Kidney epithelial cell (primary cell): ENCODE results near the gene ACOX1. TPM values are rescaled to one million over a fixed set of nuclear protein-coding genes. Genes with fewer than 3 reads are reported as not detected.

Source experiments
- DNase-seq: peaks from one replicate; pipeline ENCODE4 v3.0.0-alpha.2; 2010; ENCODE audit warnings: low read depth
- H3K27me3 ChIP-seq: 2 replicates; pipeline ENCODE4 v1.6.0; 2011; ENCODE audit warnings: low read length; ENCODE audit not compliant: control insufficient read depth, insufficient read depth
- H3K36me3 ChIP-seq: 2 replicates; pipeline ENCODE4 v1.5.1; 2011; ENCODE audit warnings: low read length; ENCODE audit not compliant: control insufficient read depth, insufficient read depth
- H3K4me3 ChIP-seq: 2 replicates; pipeline ENCODE4 v1.5.1; 2011; ENCODE audit warnings: low read depth, mild to moderate bottlenecking, control low read depth, low read length
- total RNA-seq: library from RNA; depleted of rRNA; stranded (reverse); fragments of >200 nt; gene quantifications from 2 replicates; pipeline ENCODE4 v1.2.3, GENCODE V29; 2015
- TF ChIP-seq, protein P1 (sequence below): IDR thresholded peaks from 2 replicates; pipeline ENCODE4 v1.5.1; 2011; ENCODE audit warnings: mild to moderate bottlenecking, moderate library complexity, low read length, control low read depth, inconsistent platforms; ENCODE audit not compliant: insufficient read depth, poor library complexity, severe bottlenecking

ACOX1 gene
- total RNA-seq, 1 donor from 2014 or later: 41.1 TPM

DNA sequence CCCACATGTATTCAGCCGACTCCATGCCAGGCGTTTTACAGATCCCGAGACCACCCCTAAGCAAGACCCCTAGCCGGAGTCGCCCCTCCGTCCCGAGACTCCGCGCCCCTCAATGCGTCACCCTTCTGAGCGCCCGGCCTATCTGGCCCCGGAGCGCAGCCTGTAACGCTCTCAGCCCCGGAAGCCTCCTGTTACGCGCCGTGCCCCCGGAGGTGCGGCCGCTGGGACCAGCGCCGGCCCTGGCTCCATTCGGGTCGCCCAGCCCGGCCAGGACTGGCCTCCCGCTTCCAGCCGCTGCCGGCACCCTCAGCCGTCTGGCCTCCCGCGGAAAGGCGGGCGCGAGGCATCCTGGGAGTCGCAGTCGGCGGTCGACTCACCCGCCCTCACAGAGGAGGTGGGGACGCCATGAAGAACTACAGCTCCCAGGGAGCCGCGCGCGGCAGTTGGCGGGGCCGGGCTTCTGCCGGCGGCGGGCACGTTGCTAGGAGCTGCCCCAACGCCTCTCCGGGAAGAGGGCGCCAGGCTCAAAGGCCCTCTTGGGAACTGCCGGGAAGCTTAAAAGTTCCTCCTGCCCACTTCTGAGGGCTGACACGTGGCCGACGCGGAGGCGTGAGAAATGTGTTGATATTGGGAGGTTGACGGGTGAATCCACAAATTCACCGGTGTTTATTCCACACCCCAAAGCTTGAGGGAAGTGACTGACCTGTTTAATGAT, 38.1 kb downstream of the ACOX1 start, which contains the start of gene FBF1:
FBF1 (minus strand) TSS at position 316 of the 715 bp plus-strand sequence. CDS start 2,893 bp downstream, outside the sequence.
- peak; percentile 79 for DNase-seq
- TF ChIP-seq, protein P1, sequence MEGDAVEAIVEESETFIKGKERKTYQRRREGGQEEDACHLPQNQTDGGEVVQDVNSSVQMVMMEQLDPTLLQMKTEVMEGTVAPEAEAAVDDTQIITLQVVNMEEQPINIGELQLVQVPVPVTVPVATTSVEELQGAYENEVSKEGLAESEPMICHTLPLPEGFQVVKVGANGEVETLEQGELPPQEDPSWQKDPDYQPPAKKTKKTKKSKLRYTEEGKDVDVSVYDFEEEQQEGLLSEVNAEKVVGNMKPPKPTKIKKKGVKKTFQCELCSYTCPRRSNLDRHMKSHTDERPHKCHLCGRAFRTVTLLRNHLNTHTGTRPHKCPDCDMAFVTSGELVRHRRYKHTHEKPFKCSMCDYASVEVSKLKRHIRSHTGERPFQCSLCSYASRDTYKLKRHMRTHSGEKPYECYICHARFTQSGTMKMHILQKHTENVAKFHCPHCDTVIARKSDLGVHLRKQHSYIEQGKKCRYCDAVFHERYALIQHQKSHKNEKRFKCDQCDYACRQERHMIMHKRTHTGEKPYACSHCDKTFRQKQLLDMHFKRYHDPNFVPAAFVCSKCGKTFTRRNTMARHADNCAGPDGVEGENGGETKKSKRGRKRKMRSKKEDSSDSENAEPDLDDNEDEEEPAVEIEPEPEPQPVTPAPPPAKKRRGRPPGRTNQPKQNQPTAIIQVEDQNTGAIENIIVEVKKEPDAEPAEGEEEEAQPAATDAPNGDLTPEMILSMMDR: no peak
- peak within 1 kb of the TSS; percentile 97 for H3K4me3 ChIP-seq
- no peaks in the 10 kb centered on the region for H3K27me3 ChIP-seq
- H3K36me3 ChIP-seq: no peaks in the 10 kb centered on the region

DNA sequence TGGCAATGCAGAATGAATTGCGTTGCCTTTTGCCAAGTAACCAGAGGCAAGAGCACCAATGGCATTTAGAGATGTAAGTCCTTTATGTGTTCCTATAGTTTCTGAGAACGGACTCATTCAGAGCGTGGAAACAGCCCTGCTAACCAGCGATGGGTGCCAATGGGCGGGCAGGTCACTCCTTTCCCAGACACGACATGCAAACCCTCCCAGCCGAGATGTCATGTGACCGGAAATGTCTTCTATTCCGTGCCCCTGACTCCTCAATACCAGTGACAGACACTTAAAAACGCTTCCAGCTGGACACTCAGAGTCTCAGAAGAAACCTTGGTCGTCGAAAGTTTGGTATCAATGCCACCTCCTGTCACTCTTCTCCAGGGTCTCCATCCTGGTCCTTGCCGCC, 41.3 kb downstream of the ACOX1 start:
- H3K36me3 ChIP-seq: no peaks in the 10 kb centered on the region
- TF ChIP-seq, protein P1: no peak
- H3K4me3 ChIP-seq: no peak overlapping the region
- H3K27me3 ChIP-seq: no peaks in the 10 kb centered on the region
- DNase-seq: no peak

DNA sequence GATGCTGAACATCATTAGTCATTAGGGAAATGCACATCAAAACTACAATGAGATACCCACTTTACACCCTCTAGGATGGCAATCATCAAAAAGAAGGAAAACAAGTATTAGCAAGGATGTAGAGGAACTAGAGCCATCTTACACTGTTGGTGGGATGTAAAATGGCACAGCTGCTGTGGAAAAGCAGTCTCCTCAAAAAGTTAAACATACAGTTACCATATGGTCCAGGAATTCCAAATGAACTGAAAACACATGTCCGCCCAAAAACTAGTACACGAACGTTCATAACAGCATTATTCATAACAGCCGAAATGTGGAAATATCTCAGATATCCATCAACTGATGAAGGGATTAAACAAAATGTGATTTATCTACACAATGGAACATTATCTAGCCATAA, 45.2 kb downstream of the ACOX1 start:
- Histone ChIP-seq H3K27me3 (no peaks in the 10 kb centered on the region), H3K4me3 (no peak overlapping the region), H3K36me3 (no peaks in the 10 kb centered on the region)
- TF ChIP-seq, protein P1: no peak
- DNase-seq: no peak

DNA sequence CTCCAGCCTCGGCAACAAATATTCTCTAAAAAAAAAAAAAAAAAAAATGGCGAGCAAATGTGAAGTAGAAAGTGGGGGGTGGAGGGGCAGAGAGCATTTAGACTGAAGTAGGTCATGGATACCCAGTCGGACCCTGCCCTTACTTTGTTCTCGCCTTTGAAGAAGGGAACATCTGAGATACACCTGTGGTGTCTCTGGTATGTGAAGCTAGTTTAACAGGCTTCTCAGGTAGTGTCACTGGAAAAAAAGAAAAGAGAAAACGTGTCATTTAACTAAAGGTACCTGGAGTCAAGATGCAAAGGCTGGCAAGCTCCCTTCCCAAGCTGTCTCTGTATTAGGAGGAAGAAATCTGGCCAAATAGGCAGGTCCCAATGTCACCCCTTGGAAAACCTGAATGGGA, 46.1 kb downstream of the ACOX1 start:
- Histone ChIP-seq H3K27me3 (no peaks in the 10 kb centered on the region), H3K4me3 (no peak overlapping the region), H3K36me3 (no peaks in the 10 kb centered on the region)
- DNase-seq: no peak
- TF ChIP-seq, protein P1: no peak

DNA sequence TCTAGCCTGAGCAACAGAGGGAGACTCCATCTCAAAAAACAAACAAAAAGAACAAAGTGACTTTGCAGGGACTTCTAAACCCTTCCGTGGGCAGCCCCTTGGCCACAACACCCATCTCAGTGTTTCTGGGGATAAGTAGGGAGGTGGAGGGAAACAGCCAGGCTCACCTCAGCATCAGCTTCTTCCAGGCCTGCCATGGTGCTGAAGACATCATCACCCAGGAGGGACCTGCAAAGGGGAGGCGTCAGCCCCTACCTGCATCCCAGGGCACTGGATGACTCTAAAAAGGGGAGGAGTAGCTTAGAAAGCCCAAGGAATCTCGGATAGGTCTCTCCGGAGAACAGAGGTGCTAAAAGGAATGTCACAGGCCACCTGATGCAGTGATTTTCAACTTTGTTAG, 47.9 kb downstream of the ACOX1 start:
- Histone ChIP-seq H3K27me3 (no peaks in the 10 kb centered on the region), H3K4me3 (no peak overlapping the region), H3K36me3 (no peaks in the 10 kb centered on the region)
- TF ChIP-seq, protein P1: no peak
- DNase-seq: no peak
